Kidney (tissue), 14 donors: ENCODE data around the gene PITX2. TPM values are rescaled to one million over a fixed set of nuclear protein-coding genes. Genes with fewer than 3 reads are reported as not detected.
A peak's percentile ranks its signal among the peaks of the same experiment; 100 is the strongest.

Experiments
- DNase-seq, 5 donors: peaks; one replicate each; pipeline ENCODE4 v3.0.0-alpha.2; 2013 to 2020
- FAIRE-seq: peaks from 2 replicates; lab custom pipeline; 2012; peaks lifted over from hg19 to GRCh38; lab: Jason Lieb, UNC
- H3K27ac ChIP-seq, 2 donors: one replicate each; pipeline ENCODE4 v1.7.0; 2013; ENCODE audit warnings: low read depth in 2 of 2, low read length in 2 of 2, inconsistent platforms in 1 of 2
- H3K27me3 ChIP-seq: one replicate; pipeline ENCODE4 v1.7.1; 2013; ENCODE audit warnings: low read length, inconsistent platforms; ENCODE audit not compliant: control insufficient read depth, insufficient read depth
- H3K36me3 ChIP-seq, 3 donors: one replicate each; pipeline versions ENCODE4 v1.7.0 to v1.7.1; 2013; ENCODE audit warnings: low read length in 3 of 3, control low read depth in 1 of 3, inconsistent platforms in 1 of 3; ENCODE audit not compliant: insufficient read depth in 3 of 3, control insufficient read depth in 2 of 3
- H3K4me1 ChIP-seq, 3 donors: one replicate each; pipeline versions ENCODE4 v1.7.0 to v1.7.1; 2013; ENCODE audit warnings: low read length in 3 of 3, inconsistent platforms in 1 of 3, low read depth in 1 of 3; ENCODE audit not compliant: control insufficient read depth in 2 of 3, insufficient read depth in 2 of 3
- H3K4me3 ChIP-seq, 3 donors: one replicate each; pipeline versions ENCODE4 v1.7.0 to v1.8.1; 2013; ENCODE audit warnings: low read length in 3 of 3, control low read depth in 1 of 3, inconsistent platforms in 1 of 3
- H3K9ac ChIP-seq, 3 donors: one replicate each; pipeline versions ENCODE4 v1.7.0 to v1.7.1; 2013; ENCODE audit warnings: low read length in 3 of 3, control low read depth in 1 of 3, inconsistent platforms in 1 of 3
- H3K9me3 ChIP-seq, 3 donors: one replicate each; pipeline versions ENCODE4 v1.7.0 to v1.7.1; 2013; ENCODE audit warnings: low read length in 3 of 3, control low read depth in 1 of 3, inconsistent platforms in 1 of 3; ENCODE audit not compliant: control insufficient read depth in 2 of 3, insufficient read depth in 1 of 3
- intact Hi-C: fragments of 100-400 bp; cut with DNase I; formaldehyde crosslinking; loops from one replicate; pipeline ENCODE4 v1.11.1; 2022
- polyA plus RNA-seq: library from polyadenylated mRNA; stranded (reverse); fragments of 350-450 nt; fragmentation: Illumina TruSeq; extraction: RNeasy Lipid Tissue Mini Kit (QIAGEN cat#74804); gene quantifications from one replicate; pipeline ENCODE4 v1.2.3, GENCODE V29; 2014; ENCODE audit warnings: low read depth, low replicate concordance; ENCODE audit not compliant: insufficient read depth
- total RNA-seq: library from RNA; stranded (reverse); fragmentation: NEBNext Ultra II Directional; extraction: Animal tissue kit (Norgen Biotek cat#: 25700); gene quantifications from one replicate; pipeline ENCODE4 v1.2.1, GENCODE V29; 2021
- TF ChIP-seq, protein P1 (sequence below): IDR thresholded peaks from 3 replicates; pipeline ENCODE4 v1.5.1; 2012; ENCODE audit warnings: mild to moderate bottlenecking, moderate library complexity, borderline replicate concordance; ENCODE audit not compliant: insufficient read depth; ENCODE audit errors: extremely low read depth
- donor health status: control.
- donor health status: control.
- donor health status: control.
- donor health status: control.
- donor health status: control.
- donor health status: DM: yes; HTN: yes; CAD: no.
- donor health status: Normal renal cell carcinoma (clear cell type).

Gene PITX2
- total and polyA plus RNA-seq, 2 donors from 2014 or later: 0.71 to 3.2 TPM

DNA sequence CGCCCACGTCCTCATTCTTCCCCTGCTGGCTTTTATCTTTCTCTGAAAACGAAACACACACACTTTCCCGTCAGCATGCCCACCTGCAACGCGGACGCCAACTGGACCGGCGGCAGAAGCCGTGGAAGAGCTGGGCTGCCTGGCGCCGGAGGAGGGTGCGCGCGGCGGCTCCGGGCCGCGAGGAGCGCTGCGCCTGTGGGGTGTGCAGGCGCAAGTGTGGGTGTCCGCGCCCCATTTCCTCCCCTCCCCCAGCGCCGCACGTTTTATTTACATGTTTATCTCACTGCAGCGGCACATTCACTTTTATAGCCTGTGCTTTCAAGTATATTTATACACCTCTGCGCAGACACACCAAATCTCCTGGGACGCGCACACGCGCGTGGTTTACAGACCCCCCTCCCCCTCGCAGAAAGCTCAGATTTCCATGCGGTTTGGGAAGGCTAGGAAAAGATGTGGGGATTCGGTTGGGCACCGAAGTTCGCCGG, 1.5 kb downstream of the PITX2 start:
- Histone ChIP-seq H3K27ac (no peak overlapping the region), H3K4me3 (no peak overlapping the region), H3K4me1 (peaks cover 0 to 15% (median 0%) of the 10 kb centered on the region in 3 donors), H3K9me3 (no peaks in the 10 kb centered on the region), H3K36me3 (no peaks in the 10 kb centered on the region), H3K27me3 (peaks cover 94% of the 10 kb centered on the region), H3K9ac (no peak overlapping the region)
- TF ChIP-seq, protein P1, sequence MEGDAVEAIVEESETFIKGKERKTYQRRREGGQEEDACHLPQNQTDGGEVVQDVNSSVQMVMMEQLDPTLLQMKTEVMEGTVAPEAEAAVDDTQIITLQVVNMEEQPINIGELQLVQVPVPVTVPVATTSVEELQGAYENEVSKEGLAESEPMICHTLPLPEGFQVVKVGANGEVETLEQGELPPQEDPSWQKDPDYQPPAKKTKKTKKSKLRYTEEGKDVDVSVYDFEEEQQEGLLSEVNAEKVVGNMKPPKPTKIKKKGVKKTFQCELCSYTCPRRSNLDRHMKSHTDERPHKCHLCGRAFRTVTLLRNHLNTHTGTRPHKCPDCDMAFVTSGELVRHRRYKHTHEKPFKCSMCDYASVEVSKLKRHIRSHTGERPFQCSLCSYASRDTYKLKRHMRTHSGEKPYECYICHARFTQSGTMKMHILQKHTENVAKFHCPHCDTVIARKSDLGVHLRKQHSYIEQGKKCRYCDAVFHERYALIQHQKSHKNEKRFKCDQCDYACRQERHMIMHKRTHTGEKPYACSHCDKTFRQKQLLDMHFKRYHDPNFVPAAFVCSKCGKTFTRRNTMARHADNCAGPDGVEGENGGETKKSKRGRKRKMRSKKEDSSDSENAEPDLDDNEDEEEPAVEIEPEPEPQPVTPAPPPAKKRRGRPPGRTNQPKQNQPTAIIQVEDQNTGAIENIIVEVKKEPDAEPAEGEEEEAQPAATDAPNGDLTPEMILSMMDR: no peak
- intact Hi-C loops: no loop called here
- FAIRE-seq (no peak), DNase-seq (peak in 2 of 5 donors; percentile 10 to 59)

GRCh38 chr4:110620691-110621327, 2.1 kb downstream of the PITX2 start:
- no peak overlapping the region for H3K9ac ChIP-seq
- peaks cover 0 to 15% (median 0%) of the 10 kb centered on the region in 3 donors for H3K4me1 ChIP-seq
- no peaks in the 10 kb centered on the region for H3K36me3 ChIP-seq
- intact Hi-C loops: no loop called here
- H3K27me3 ChIP-seq: peaks cover 94% of the 10 kb centered on the region
- TF ChIP-seq, protein P1: no peak
- no peak overlapping the region for H3K4me3 ChIP-seq
- no peak for FAIRE-seq
- H3K27ac ChIP-seq: no peak overlapping the region
- DNase-seq: peak; percentile 66 to 89 (median 84)
- no peaks in the 10 kb centered on the region for H3K9me3 ChIP-seq

- no peaks in the 10 kb centered on the region for H3K9me3 ChIP-seq
- H3K36me3 ChIP-seq: no peaks in the 10 kb centered on the region
- TF ChIP-seq, protein P1: no peak
- H3K9ac ChIP-seq: no peak overlapping the region
- intact Hi-C loops: no loop called here
- peaks cover 0 to 15% (median 0%) of the 10 kb centered on the region in 3 donors for H3K4me1 ChIP-seq
- H3K27me3 ChIP-seq: peaks cover 93% of the 10 kb centered on the region
- H3K4me3 ChIP-seq: no peak overlapping the region
- H3K27ac ChIP-seq: no peak overlapping the region
- no peak for DNase-seq
- no peak for FAIRE-seq
These were observed 2.6 kb downstream of the PITX2 start for GRCh38 chr4:110620322-110620690.
